ENCODE data around the gene SUPT16H.

Gene SUPT16H

GRCh38 chr14:21367582-21368144 lies 16.2 kb downstream of the SUPT16H start:
- no peak for DNase-seq (ENCODE audit: insufficient read length, low spot score)
- FAIRE-seq: no peak
- TF ChIP-seq, protein P1, sequence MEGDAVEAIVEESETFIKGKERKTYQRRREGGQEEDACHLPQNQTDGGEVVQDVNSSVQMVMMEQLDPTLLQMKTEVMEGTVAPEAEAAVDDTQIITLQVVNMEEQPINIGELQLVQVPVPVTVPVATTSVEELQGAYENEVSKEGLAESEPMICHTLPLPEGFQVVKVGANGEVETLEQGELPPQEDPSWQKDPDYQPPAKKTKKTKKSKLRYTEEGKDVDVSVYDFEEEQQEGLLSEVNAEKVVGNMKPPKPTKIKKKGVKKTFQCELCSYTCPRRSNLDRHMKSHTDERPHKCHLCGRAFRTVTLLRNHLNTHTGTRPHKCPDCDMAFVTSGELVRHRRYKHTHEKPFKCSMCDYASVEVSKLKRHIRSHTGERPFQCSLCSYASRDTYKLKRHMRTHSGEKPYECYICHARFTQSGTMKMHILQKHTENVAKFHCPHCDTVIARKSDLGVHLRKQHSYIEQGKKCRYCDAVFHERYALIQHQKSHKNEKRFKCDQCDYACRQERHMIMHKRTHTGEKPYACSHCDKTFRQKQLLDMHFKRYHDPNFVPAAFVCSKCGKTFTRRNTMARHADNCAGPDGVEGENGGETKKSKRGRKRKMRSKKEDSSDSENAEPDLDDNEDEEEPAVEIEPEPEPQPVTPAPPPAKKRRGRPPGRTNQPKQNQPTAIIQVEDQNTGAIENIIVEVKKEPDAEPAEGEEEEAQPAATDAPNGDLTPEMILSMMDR (IDR thresholded peaks at IDR 0.05; ENCODE audit: insufficient read depth, missing control alignments): no peak

DNA sequence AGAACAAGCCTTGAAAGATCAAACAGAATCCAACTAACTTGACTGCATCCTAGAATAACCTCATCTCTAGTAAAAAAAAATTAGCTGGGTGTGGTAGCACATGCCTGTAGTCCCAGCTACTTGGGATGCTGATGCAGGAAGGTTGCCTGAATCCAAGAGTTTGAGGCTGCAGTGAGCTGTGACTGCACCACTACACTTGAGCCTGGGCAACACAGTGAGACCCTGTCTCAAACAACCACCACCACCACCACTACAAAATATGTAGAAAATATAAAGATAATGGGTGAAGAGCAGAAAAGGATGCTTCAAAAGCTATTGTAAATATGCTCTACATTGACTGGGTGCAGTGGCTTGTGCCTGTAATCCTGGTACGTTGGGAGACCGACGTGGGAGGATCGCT lies 27.3 kb downstream of the SUPT16H start:
- FAIRE-seq (no peak), DNase-seq (ENCODE audit: insufficient read length, low spot score) (no peak)
- TF ChIP-seq, protein P1 (IDR thresholded peaks at IDR 0.05; ENCODE audit: insufficient read depth, missing control alignments): no peak

DNA sequence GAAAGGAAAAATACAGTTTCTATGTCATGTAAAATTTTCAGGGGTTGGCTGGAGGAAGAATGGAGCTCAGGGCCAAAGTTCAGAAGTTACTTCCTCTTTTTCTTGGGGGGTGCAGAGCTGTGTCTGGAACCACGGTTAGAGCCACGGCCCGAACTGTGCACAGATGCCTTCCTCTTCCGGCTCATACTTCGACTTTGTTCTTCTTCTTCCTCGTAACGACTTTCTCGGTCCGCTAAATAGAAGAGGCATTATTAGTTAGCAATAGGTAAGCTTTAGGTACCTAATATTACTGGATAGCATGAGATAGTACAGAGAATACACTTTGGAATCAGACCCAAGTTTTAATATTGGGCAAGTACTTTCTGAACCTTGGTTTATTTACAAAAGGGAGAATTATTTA lies 31.2 kb downstream of the SUPT16H start:
- TF ChIP-seq, protein P1 (IDR thresholded peaks at IDR 0.05; ENCODE audit: insufficient read depth, missing control alignments): no peak
- FAIRE-seq: no peak
- no peak for DNase-seq (ENCODE audit: insufficient read length, low spot score)

- FAIRE-seq (peak; percentile 91), DNase-seq (ENCODE audit: insufficient read length, low spot score) (no peak)
- TF ChIP-seq, protein P1 (IDR thresholded peaks at IDR 0.05; ENCODE audit: insufficient read depth, missing control alignments): no peak
These were observed 33.3 kb downstream of the SUPT16H start for GRCh38 chr14:21350539-21350938.

DNA sequence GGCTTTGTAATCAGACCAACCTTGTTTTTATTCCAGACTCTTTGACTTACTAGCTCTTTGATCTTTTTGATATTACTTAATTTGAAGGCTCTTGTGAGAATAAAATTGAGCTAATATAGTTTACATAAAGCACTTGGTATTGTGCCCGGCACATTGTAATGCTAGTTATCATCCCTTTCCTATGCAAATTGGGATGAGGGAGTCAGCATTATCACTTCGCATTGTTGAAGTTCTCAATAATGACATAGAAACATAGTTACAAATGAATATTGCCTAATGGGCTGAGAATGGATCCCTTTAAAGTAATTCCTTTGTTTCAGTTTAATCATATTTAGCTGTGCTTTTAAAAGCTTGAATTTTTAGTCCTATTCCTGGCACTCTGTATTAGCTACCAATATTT lies 36.6 kb downstream of the SUPT16H start:
- TF ChIP-seq, protein P1 (IDR thresholded peaks at IDR 0.05; ENCODE audit: insufficient read depth, missing control alignments): no peak
- DNase-seq (ENCODE audit: insufficient read length, low spot score) (no peak), FAIRE-seq (no peak)

GRCh38 chr14:21346532-21347135 lies 37.2 kb downstream of the SUPT16H start:
- TF ChIP-seq, protein P1 (IDR thresholded peaks at IDR 0.05; ENCODE audit: insufficient read depth, missing control alignments): no peak
- DNase-seq (ENCODE audit: insufficient read length, low spot score) (no peak), FAIRE-seq (no peak)

DNA sequence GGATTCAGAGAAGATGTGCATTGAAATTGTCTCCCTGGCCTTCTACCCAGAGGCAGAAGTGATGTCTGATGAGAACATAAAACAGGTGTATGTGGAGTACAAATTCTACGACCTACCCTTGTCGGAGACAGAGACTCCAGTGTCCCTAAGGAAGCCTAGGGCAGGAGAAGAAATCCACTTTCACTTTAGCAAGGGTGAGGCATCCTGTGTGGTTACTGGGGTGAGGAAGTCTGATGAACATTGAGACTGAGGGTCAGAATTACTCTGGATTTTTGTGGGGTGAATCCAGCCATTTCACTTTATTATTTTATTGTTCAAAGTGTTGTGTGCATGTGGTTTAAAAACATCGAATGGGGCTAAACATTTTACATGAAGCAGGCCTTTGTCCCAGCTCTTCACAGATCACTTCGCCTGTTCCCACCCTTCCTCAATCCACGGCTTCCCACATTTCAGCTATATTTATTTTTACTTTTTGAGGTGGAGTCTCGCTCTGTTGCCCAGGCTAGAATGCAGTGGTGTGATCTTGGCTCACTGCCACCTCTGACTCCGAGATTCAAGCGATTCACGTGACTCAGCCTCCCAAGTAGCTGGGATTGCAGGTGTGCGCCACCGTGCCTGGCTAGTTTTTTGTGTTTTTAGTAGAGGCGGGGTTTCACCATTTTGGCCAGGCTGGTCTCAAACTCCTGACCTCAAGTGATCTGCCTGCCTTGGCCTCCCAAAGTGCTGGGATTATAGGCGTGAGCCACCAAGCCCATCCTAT lies 40.6 kb downstream of the SUPT16H start:
- FAIRE-seq (no peak), DNase-seq (ENCODE audit: insufficient read length, low spot score) (no peak)
- TF ChIP-seq, protein P1 (IDR thresholded peaks at IDR 0.05; ENCODE audit: insufficient read depth, missing control alignments): no peak
